Measurements from ENCODE around the gene SLC17A2.

- peak in 1 of 2 experiments; percentile 17; a peak in 1 of 4 replicates for TF ChIP-seq CTCF (conservative IDR thresholded peaks at IDR 0.05; ENCODE audit: low read depth in 2 of 2)
- TF ChIP-seq EZH2 (IDR thresholded peaks at IDR 0.05; ENCODE audit: low read depth, unreplicated experiment) = no peak
- no peak for TF ChIP-seq EZH2phosphoT487 (IDR thresholded peaks at IDR 0.05; ENCODE audit: unreplicated experiment)
- TF ChIP-seq ZNF331 (CRISPR knock-in tag; IDR thresholded peaks at IDR 0.05; ENCODE audit: low read depth) = no peak
- TF ChIP-seq STAT1 (IDR thresholded peaks at IDR 0.05; ENCODE audit: unreplicated experiment) = no peak
- no peak for TF ChIP-seq POLR2AphosphoS5 (IDR thresholded peaks at IDR 0.05; ENCODE audit: low read depth)
- TF ChIP-seq REST (IDR thresholded peaks at IDR 0.05; ENCODE audit: unreplicated experiment) = no peak
- TF ChIP-seq, protein P1, sequence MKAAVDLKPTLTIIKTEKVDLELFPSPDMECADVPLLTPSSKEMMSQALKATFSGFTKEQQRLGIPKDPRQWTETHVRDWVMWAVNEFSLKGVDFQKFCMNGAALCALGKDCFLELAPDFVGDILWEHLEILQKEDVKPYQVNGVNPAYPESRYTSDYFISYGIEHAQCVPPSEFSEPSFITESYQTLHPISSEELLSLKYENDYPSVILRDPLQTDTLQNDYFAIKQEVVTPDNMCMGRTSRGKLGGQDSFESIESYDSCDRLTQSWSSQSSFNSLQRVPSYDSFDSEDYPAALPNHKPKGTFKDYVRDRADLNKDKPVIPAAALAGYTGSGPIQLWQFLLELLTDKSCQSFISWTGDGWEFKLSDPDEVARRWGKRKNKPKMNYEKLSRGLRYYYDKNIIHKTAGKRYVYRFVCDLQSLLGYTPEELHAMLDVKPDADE (IDR thresholded peaks at IDR 0.05) = no peak
- TF ChIP-seq JUNB (IDR thresholded peaks at IDR 0.05; ENCODE audit: unreplicated experiment) = no peak
- no peak for TF ChIP-seq CREB1 (CRISPR knock-in tag; IDR thresholded peaks at IDR 0.05; ENCODE audit: low read depth)
- TF ChIP-seq, protein P2, sequence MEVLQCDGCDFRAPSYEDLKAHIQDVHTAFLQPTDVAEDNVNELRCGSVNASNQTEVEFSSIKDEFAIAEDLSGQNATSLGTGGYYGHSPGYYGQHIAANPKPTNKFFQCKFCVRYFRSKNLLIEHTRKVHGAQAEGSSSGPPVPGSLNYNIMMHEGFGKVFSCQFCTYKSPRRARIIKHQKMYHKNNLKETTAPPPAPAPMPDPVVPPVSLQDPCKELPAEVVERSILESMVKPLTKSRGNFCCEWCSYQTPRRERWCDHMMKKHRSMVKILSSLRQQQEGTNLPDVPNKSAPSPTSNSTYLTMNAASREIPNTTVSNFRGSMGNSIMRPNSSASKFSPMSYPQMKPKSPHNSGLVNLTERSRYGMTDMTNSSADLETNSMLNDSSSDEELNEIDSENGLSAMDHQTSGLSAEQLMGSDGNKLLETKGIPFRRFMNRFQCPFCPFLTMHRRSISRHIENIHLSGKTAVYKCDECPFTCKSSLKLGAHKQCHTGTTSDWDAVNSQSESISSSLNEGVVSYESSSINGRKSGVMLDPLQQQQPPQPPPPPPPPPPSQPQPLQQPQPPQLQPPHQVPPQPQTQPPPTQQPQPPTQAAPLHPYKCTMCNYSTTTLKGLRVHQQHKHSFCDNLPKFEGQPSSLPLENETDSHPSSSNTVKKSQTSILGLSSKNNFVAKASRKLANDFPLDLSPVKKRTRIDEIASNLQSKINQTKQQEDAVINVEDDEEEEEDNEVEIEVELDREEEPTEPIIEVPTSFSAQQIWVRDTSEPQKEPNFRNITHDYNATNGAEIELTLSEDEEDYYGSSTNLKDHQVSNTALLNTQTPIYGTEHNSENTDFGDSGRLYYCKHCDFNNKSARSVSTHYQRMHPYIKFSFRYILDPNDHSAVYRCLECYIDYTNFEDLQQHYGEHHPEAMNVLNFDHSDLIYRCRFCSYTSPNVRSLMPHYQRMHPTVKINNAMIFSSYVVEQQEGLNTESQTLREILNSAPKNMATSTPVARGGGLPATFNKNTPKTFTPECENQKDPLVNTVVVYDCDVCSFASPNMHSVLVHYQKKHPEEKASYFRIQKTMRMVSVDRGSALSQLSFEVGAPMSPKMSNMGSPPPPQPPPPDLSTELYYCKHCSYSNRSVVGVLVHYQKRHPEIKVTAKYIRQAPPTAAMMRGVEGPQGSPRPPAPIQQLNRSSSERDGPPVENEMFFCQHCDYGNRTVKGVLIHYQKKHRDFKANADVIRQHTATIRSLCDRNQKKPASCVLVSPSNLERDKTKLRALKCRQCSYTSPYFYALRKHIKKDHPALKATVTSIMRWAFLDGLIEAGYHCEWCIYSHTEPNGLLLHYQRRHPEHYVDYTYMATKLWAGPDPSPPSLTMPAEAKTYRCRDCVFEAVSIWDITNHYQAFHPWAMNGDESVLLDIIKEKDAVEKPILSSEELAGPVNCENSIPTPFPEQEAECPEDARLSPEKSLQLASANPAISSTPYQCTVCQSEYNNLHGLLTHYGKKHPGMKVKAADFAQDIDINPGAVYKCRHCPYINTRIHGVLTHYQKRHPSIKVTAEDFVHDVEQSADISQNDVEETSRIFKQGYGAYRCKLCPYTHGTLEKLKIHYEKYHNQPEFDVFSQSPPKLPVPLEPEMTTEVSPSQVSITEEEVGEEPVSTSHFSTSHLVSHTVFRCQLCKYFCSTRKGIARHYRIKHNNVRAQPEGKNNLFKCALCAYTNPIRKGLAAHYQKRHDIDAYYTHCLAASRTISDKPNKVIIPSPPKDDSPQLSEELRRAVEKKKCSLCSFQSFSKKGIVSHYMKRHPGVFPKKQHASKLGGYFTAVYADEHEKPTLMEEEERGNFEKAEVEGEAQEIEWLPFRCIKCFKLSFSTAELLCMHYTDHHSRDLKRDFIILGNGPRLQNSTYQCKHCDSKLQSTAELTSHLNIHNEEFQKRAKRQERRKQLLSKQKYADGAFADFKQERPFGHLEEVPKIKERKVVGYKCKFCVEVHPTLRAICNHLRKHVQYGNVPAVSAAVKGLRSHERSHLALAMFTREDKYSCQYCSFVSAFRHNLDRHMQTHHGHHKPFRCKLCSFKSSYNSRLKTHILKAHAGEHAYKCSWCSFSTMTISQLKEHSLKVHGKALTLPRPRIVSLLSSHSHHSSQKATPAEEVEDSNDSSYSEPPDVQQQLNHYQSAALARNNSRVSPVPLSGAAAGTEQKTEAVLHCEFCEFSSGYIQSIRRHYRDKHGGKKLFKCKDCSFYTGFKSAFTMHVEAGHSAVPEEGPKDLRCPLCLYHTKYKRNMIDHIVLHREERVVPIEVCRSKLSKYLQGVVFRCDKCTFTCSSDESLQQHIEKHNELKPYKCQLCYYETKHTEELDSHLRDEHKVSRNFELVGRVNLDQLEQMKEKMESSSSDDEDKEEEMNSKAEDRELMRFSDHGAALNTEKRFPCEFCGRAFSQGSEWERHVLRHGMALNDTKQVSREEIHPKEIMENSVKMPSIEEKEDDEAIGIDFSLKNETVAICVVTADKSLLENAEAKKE (CRISPR knock-in tag; IDR thresholded peaks at IDR 0.05) = no peak
- no peak for TF ChIP-seq ZNF114 (CRISPR knock-in tag; IDR thresholded peaks at IDR 0.05)
- TF ChIP-seq NANOG (IDR thresholded peaks at IDR 0.05; ENCODE audit: borderline replicate concordance) = no peak
Observed at GRCh38 chr6:25961619-25962148, 31.2 kb upstream of the SLC17A2 start.
